HCT116 (cell line): Measurements from ENCODE around the gene VPS39. TPM values are rescaled to one million over a fixed set of nuclear protein-coding genes. Genes with fewer than 3 reads are reported as not detected.

Experiments used
- ATAC-seq: fragments of 200-7000 bp; cut with Tn5 transposase; 2 replicates; pipeline ENCODE4 v1.9.1; 2020; ENCODE audit warnings: mild to moderate bottlenecking, moderate library complexity
- BruUV-seq: library from RNA; stranded (reverse); fragments of 400-500 nt; replicated peaks from 2 replicates; lab custom pipeline; 2021; lab: Mats Ljungman, UMichigan
- CTCF ChIA-PET: fragments of 300-600 bp; sonication (Branson Sonifier 250); formaldehyde crosslinking; loops from one replicate; lab custom pipeline; 2021; ENCODE audit warnings: antibody characterized with exemption; lab: Charles Lee
- POLR2A ChIA-PET: fragments of 300-600, 350-600 bp; sonication (Branson Sonifier 250); formaldehyde crosslinking; loops from one replicate; lab custom pipeline; 2021; ENCODE audit warnings: antibody characterized with exemption; lab: Charles Lee
- RAD21 ChIA-PET, 2 experiments: fragments of 300-600 bp; sonication (Branson Sonifier 250); formaldehyde crosslinking; loops; one replicate each; lab custom pipeline; 2023; ENCODE audit warnings: low total read pairs in 2 of 2; ENCODE audit not compliant: uncharacterized antibody in 2 of 2, unreplicated experiment in 2 of 2, low non-redundant PET in 1 of 2; lab: Charles Lee
- DNase-seq: peaks from one replicate; pipeline ENCODE4 v3.0.0-alpha.2; 2010; ENCODE audit warnings: low read depth, low spot score
- H2AFZ ChIP-seq: fragments of 200-600 bp; shearing (Covaris generic), sonication (generic); 2 replicates; pipeline ENCODE4 v1.6.1; 2017; ENCODE audit warnings: low read depth, mixed run types, mixed read lengths, antibody characterized with exemption, low read length; ENCODE audit not compliant: poor library complexity, severe bottlenecking
- H3K27ac ChIP-seq: 2 replicates; pipeline ENCODE4 v1.5.1; 2012; ENCODE audit warnings: low read depth, low read length
- H3K27me3 ChIP-seq: fragments of 200-600 bp; sonication (generic); 2 replicates; pipeline ENCODE4 v1.6.1; 2016; ENCODE audit warnings: mixed run types, low read length, mixed read lengths; ENCODE audit not compliant: insufficient read depth
- H3K36me3 ChIP-seq, 2 experiments: fragments of 200-500 bp in 1 of 2; fragments of 200-600 bp in 1 of 2; sonication (Bioruptor generic) in 1 of 2; sonication (generic) in 1 of 2; 2 replicates each; pipeline versions ENCODE4 v1.5.1 to v1.6.1; 2014 to 2016; ENCODE audit warnings: low read length in 2 of 2, inconsistent platforms in 1 of 2, mixed read lengths in 1 of 2, mixed run types in 1 of 2; ENCODE audit not compliant: insufficient read depth in 2 of 2, control insufficient read depth in 1 of 2
- H3K4me1 ChIP-seq, 2 experiments: fragments of 200-600 bp in 1 of 2; sonication (generic) in 1 of 2; 2 replicates each; pipeline versions ENCODE4 v1.5.1 to v1.6.1; 2012 to 2017; ENCODE audit warnings: low read length in 2 of 2, inconsistent platforms in 1 of 2, mild to moderate bottlenecking in 1 of 2, mixed read lengths in 1 of 2, mixed run types in 1 of 2, moderate library complexity in 1 of 2; ENCODE audit not compliant: insufficient read depth in 2 of 2, control insufficient read depth in 1 of 2
- H3K4me2 ChIP-seq: fragments of 200-600 bp; sonication (generic); 2 replicates; pipeline ENCODE4 v1.6.1; 2017; ENCODE audit warnings: mixed run types, low read length, mixed read lengths
- H3K4me3 ChIP-seq, 2 experiments: fragments of 200-600 bp in 1 of 2; sonication (generic) in 1 of 2; replicated peaks in 1 of 2; 2 replicates each; pipeline ENCODE4 v1.5.1; 2011 to 2016; ENCODE audit warnings: low read length in 2 of 2, control low read depth in 1 of 2, low read depth in 1 of 2, mild to moderate bottlenecking in 1 of 2, mixed read lengths in 1 of 2, mixed run types in 1 of 2
- H3K79me2 ChIP-seq: fragments of 200-600 bp; sonication (generic); 2 replicates; pipeline ENCODE4 v1.6.1; 2017; ENCODE audit warnings: mild to moderate bottlenecking, mixed run types, low read length, moderate library complexity, mixed read lengths; ENCODE audit not compliant: insufficient read depth
- H3K9ac ChIP-seq: fragments of 200-600 bp; sonication (generic); 2 replicates; pipeline ENCODE4 v1.6.1; 2016; ENCODE audit warnings: low read length, mixed read lengths
- H3K9me2 ChIP-seq: fragments of 200-600 bp; sonication (generic), shearing (Covaris generic); 2 replicates; pipeline ENCODE4 v1.6.1; 2017; ENCODE audit warnings: mixed run types, mild to moderate bottlenecking, moderate library complexity; ENCODE audit not compliant: insufficient read depth
- H3K9me3 ChIP-seq, 2 experiments: fragments of 200-500 bp in 1 of 2; fragments of 200-600 bp in 1 of 2; sonication (Bioruptor generic) in 1 of 2; sonication (generic) in 1 of 2; 2 replicates each; pipeline ENCODE4 v1.6.1; 2014 to 2017; ENCODE audit warnings: low read length in 2 of 2, mixed read lengths in 2 of 2, inconsistent platforms in 1 of 2, low read depth in 1 of 2, mild to moderate bottlenecking in 1 of 2, mixed run types in 1 of 2, moderate library complexity in 1 of 2; ENCODE audit not compliant: control insufficient read depth in 1 of 2, insufficient read depth in 1 of 2
- H4K20me1 ChIP-seq: fragments of 200-600 bp; sonication (generic), shearing (Covaris generic); 2 replicates; pipeline ENCODE4 v1.6.1; 2017; ENCODE audit warnings: mixed run types, mild to moderate bottlenecking, moderate library complexity; ENCODE audit not compliant: insufficient read depth
- ATF3 ChIP-seq: IDR thresholded peaks from 2 replicates; pipeline ENCODE4 v1.6.1; 2012
- CTCF ChIP-seq, 3 experiments: fragments of 200-600 bp in 1 of 3; sonication (generic) in 1 of 3; IDR thresholded peaks in 2 of 3; conservative IDR thresholded peaks in 1 of 3; 2 replicates each; pipeline ENCODE4 v1.5.1; 2012 to 2017; ENCODE audit warnings: low read depth in 2 of 3, low read length in 2 of 3, antibody characterized with exemption in 1 of 3, borderline replicate concordance in 1 of 3, control low read depth in 1 of 3, mild to moderate bottlenecking in 1 of 3, mixed read lengths in 1 of 3, mixed run types in 1 of 3, moderate library complexity in 1 of 3; ENCODE audit not compliant: insufficient read depth in 1 of 3
- EGR1 ChIP-seq: IDR thresholded peaks from 2 replicates; pipeline ENCODE4 v1.6.1; 2012; ENCODE audit warnings: low read depth
- JUND ChIP-seq: IDR thresholded peaks from 2 replicates; pipeline ENCODE4 v1.6.1; 2012
- RAD21 ChIP-seq: IDR thresholded peaks from 2 replicates; pipeline ENCODE4 v1.6.1; 2012; ENCODE audit warnings: low read depth, mild to moderate bottlenecking
- REST ChIP-seq: IDR thresholded peaks from 2 replicates; pipeline ENCODE4 v1.6.1; 2012; ENCODE audit warnings: low read depth
- SP1 ChIP-seq: IDR thresholded peaks from 2 replicates; pipeline ENCODE4 v1.6.1; 2012; ENCODE audit warnings: low read depth
- SRF ChIP-seq: IDR thresholded peaks from 2 replicates; pipeline ENCODE4 v1.6.1; 2012; ENCODE audit warnings: low read depth
- ZFX ChIP-seq: fragments of 450-650 bp; IDR thresholded peaks from 2 replicates; pipeline ENCODE4 v1.6.1; 2017
- ZNF274 ChIP-seq: fragments of 200-500 bp; sonication (Bioruptor generic); IDR thresholded peaks from 2 replicates; pipeline ENCODE4 v1.6.1; 2014; ENCODE audit warnings: mild to moderate bottlenecking, low read depth, low read length, inconsistent platforms
- intact Hi-C: fragments of 100-400 bp; cut with micrococcal nuclease; formaldehyde crosslinking; loops from 2 replicates; pipeline ENCODE4 v1.10.0; 2022
- total RNA-seq: library from RNA; stranded (reverse); gene quantifications from one replicate; pipeline ENCODE4 v1.2.1, GENCODE V29; 2021; ENCODE audit not compliant: unreplicated experiment
- TF ChIP-seq, protein P1 (sequence below): IDR thresholded peaks from 2 replicates; pipeline ENCODE4 v1.6.1; 2012

VPS39 gene
- total RNA-seq, 1 experiment from 2014 or later, result 40.1 TPM

DNA sequence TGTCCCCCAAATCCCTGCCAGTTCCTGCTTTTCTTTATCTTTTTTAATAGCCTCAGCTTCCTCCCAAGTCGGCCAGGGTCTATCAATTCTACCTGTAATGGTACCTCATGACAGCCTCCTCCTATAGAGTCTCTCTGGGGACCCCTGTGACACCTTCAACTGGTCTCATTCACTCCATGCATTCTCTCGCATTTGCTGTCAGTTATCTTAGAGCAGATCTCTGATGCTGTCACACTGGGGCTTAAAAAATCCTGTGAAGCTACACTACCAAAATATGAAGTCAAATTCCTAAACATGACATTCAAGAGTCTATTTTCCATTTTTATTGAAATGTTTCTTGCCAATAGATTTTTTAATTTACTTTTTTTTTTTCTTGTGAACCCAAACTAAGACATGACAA, 5.5 kb downstream of the VPS39 start:
- Histone ChIP-seq H3K4me3 (no peak overlapping the region), H4K20me1 (no peaks in the 10 kb centered on the region), H2AFZ (no peak overlapping the region), H3K4me1 (peaks cover 7 to 10% of the 10 kb centered on the region in 2 experiments), H3K4me2 (no peak overlapping the region), H3K79me2 (peaks cover 12% of the 10 kb centered on the region), H3K27ac (no peak overlapping the region), H3K9me3 (no peaks in the 10 kb centered on the region), H3K9ac (no peak overlapping the region), H3K36me3 (peaks cover 0 to 2% of the 10 kb centered on the region in 2 experiments; a peak in 2 of 4 replicates), H3K9me2 (no peaks in the 10 kb centered on the region), H3K27me3 (no peaks in the 10 kb centered on the region)
- TF ChIP-seq ATF3 (no peak), EGR1 (no peak), JUND (no peak), ZFX (no peak), SP1 (no peak), CTCF (IDR thresholded peaks at IDR 0.05 in 2 of 3, conservative IDR thresholded peaks at IDR 0.05 in 1 of 3; ENCODE audit: borderline replicate concordance in 1 of 3, insufficient read depth in 1 of 3, low read depth in 2 of 3, low read length in 2 of 3) (no peak), RAD21 (no peak), ZNF274 (no peak), REST (no peak), SRF (no peak)
- TF ChIP-seq, protein P1, sequence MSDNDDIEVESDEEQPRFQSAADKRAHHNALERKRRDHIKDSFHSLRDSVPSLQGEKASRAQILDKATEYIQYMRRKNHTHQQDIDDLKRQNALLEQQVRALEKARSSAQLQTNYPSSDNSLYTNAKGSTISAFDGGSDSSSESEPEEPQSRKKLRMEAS, result no peak
- intact Hi-C loops, result no loop called here
- POLR2A ChIA-PET, result no interaction called here
- BruUV-seq, result no TSS peak
- DNase-seq (no peak), ATAC-seq (no peak)
- CTCF ChIA-PET, result no interaction called here
- RAD21 ChIA-PET, result no interaction called here
